Stimulated activated CD8-positive, alpha-beta memory T cell treated with anti-CD3 and anti-CD28 coated beads, Interleukin-15, amount 100 ng/mL, for 48 hours (primary cell): ENCODE measurements around the gene ADGRB3.
"Not testable (repeated sequence)": the region's sequence is repeated elsewhere in the genome, so short reads cannot be mapped to it uniquely, and the experiment has no call there.

Experiments
- DNase-seq, 2 donors: peaks; one replicate each; pipeline ENCODE4 v3.0.0-alpha.2; 2020; ENCODE audit warnings: low read depth in 2 of 2

The ADGRB3 gene

DNA sequence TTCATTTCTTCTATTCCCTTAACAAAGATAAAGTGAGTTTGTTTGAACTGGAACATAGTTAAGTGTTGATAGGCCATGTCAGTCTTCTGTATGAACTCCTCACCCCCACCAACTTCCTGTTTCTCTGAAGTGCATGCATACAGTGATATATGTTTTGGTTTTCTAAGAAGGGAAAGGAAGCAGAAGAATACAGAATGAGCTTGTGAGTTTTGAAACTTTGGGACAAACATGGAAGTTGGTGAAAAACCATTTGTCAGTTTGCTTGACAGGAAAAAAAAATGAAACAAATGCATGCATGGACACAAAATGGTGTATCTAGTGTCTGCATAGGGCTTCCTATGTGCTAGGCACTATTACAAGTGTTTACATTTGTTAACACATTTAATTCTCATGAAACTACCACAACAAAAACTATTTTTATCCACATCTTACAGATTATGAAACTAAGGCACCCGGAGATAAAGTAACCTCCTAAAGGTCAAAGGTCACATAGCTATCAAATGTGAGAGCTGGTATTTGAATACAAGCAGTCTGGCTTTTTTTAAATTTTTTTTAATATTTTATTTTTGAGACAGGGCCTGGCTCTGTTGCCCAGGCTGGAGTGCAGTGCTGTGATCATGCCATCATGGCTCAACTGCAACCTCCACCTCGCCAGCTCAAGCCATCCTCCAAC lies 105.9 kb downstream of the ADGRB3 start:
- no peak for DNase-seq

DNA sequence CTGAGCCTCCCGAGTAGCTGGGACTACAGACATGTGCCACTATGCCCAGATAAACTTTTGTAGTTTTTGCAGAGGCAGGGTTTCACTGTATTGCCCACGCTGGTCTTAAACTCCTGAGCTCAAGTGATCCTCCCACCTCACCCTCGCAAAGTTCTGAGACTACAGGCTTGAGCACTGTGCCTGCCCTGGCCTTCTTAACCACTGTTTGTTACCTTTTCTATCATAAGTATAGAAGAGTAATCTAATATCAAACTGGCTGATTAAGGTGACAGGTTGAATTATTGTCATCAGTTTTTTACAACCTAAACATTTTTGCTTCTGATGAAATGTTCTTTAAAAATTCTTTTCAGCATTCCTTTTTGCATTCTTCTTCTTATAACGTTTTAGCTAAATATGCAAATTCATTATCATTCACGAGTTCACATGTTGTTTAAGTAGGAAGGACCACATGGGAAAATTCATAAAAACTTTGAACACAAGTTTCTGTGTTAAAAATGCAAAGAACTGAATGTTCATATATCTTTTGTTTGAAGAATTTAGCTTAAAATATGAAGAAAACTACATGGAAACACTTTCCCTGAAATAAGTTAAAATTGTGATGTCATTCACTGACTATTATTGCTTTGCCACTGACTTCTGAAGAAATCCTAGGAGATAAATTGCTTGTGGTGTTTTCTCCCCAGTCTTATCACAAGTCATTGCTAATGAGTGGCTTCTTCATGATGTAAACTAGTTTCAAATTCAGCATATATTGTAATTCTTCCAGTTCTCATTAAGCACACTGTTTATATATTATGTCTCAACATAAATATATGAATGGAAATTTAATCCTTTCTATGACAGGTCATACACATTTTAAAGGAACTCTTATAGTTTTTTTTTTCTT lies 106.7 kb downstream of the ADGRB3 start:
- no peak for DNase-seq

DNA sequence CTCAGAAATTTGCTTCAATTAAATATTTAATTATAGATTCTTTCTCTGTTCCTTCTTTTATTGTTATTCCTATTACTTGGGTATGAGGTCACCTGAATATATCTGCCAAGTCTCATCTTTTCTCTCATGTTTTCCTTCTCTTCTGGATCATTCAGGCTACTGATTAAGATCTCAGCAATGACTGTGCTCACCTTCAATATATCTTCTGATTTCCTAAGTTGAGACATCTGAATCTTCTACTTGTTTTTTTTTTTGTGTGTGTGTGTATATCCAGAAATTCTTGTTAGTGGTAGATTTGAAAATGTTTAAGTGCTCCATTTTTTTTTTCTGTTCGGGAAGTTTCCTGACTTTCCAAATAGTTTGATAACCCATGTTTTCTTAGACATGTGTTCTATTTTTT lies 108.0 kb downstream of the ADGRB3 start:
- no peak for DNase-seq

GRCh38 chr6:68744376-68744775 lies 109.3 kb downstream of the ADGRB3 start:
- DNase-seq = not testable (repeated sequence)

DNA sequence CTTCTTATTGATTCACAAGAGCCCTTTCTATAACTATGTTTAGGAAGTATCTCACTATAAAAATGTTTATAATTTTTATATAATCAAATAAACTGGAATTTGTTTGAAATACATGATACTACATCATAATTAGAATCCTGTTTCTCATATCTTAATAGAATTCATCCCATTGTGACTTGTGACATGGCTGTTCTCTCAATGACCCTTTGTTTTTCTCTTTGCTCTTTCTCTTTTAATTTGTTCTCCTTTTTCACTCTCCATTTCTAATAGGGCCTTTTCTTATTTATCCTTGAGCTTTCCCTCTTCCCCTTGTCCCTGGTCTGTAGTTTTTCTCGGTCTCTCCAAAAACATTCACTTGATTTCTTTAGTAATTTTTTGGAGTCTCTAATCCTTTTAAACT lies 111.3 kb downstream of the ADGRB3 start:
- DNase-seq = no peak

- DNase-seq = no peak
These were observed 112.2 kb downstream of the ADGRB3 start for GRCh38 chr6:68747110-68747790.

- DNase-seq = not testable (repeated sequence)
These were observed 112.8 kb downstream of the ADGRB3 start for GRCh38 chr6:68747832-68748231.

DNA sequence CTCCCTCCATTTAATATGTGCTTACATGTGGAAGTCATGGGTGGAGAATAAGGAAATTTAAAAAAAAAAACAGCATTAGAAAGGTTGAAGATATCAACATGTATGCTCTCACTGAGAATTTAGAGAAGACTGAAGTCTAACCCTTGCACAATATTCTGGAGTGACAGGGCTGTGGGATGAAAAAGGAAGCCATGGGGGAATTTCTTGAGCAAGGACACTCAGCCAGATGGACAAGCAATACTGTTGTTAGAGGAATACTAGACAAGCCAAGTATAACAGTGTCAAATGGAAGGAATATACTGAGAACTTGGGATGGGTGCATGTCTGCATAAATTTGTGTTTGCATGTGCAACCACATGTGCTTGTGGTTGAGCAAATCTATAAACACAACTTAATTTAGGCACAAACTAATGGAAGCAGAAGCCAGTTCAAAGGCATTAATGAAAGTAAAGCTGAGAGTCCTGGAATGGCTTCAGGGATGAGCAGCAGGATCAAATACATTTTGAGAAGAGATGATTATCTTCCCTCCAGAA lies 119.7 kb downstream of the ADGRB3 start:
- no peak for DNase-seq

GRCh38 chr6:68756454-68757375 lies 121.6 kb downstream of the ADGRB3 start:
- no peak for DNase-seq

GRCh38 chr6:68757821-68758220 lies 122.7 kb downstream of the ADGRB3 start:
- DNase-seq = no peak

DNA sequence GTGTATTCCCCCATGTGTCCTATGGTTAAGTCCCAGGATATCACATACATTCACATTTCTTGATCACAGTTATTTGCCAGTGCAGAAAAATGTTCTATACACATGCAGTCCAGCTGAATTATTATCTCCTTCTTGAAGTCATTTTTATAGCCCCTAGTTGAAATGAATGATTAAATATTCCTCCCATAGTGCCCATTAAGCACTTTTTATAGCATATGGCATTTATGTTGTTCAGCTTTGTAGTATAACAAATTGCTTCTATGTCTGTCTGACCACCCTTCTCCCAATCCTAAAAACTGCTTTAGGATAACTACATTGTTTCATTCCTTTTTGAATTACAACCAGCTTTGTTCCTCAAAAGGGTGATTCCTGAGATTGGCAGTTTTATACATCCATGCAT lies 123.5 kb downstream of the ADGRB3 start:
- DNase-seq = no peak

- no peak for DNase-seq
These were observed 125.4 kb downstream of the ADGRB3 start for GRCh38 chr6:68760485-68760884.

GRCh38 chr6:68760941-68761676 lies 126.0 kb downstream of the ADGRB3 start:
- no peak for DNase-seq

DNA sequence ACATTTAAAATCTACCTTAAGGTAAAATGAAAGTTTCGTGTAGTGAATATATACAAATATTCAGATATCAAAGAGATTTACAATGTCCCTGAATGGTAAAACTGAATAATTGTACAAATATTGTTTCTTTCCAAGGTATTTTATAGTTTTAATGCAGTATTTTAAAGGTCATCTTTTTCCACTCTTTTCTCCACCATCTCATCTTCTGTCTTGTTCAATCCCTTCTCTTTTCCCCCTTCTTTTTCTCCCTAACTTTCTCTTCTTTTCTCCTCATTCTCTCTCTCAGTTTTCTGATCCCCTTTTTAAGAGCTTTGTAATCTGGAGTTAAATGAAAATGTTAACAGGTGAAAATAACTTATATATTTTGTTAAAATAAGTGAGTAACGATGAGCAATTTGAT lies 126.9 kb downstream of the ADGRB3 start:
- no peak for DNase-seq

DNA sequence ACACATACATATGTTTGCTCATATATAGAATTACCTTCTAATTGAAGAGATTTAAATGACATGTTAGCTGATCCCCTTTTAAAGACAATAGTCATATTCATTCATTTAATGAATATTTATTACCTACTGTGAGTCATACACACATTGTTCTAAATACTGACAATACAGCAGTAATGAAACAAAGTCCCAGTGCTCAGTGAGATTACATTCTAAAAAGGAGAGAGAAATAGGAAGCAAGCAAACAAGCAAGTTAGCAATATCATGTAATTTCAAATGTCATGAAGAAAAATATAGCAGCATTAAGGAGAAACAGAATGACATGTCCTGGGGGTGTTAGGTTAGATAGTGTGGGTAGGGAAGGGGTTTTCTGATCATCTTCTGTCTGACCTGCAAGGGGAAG lies 136.3 kb downstream of the ADGRB3 start:
- no peak for DNase-seq

GRCh38 chr6:68774843-68775242 lies 139.8 kb downstream of the ADGRB3 start:
- no peak for DNase-seq

- DNase-seq = no peak
These were observed 141.3 kb downstream of the ADGRB3 start for GRCh38 chr6:68776354-68776753.

GRCh38 chr6:68777956-68778355 lies 142.9 kb downstream of the ADGRB3 start:
- no peak for DNase-seq

GRCh38 chr6:68778356-68779020 lies 143.4 kb downstream of the ADGRB3 start:
- no peak for DNase-seq

DNA sequence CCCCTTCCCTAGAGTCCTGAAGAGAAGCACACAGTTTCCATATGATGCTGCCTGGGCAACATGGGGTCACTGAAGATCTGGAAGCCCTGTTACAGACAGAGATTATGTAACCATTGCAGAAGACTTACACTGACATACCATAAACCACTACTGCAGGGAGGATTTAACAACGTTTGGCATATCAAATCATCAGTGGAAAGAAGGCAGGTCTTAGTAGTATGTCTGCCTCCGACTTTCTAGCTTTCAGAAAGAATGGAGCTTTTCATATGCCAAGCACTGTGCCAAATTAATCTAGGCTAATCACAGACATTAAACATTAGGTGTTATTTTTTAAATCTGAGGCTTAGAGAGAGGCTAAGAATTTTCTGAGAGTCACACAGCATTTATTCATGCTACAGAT lies 144.3 kb downstream of the ADGRB3 start:
- no peak for DNase-seq
